GM06990 (cell line): Measurements from ENCODE around the gene CHRD.
A peak's percentile ranks its signal among the peaks of the same experiment; 100 is the strongest.

Experiments
- DNase-seq: peaks from one replicate; pipeline ENCODE4 v3.0.0-alpha.2; 2011; ENCODE audit not compliant: insufficient read length; ENCODE audit errors: extremely low read depth
- H3K27me3 ChIP-seq: replicated peaks from 2 replicates; pipeline ENCODE4 v1.6.0; 2011; ENCODE audit warnings: low read length; ENCODE audit not compliant: control insufficient read depth, insufficient read depth
- H3K36me3 ChIP-seq: 2 replicates; pipeline ENCODE4 v1.5.1; 2011; ENCODE audit warnings: low read length; ENCODE audit not compliant: control insufficient read depth, insufficient read depth
- H3K4me3 ChIP-seq: replicated peaks from 2 replicates; pipeline ENCODE4 v1.5.1; 2011; ENCODE audit warnings: low read depth, mild to moderate bottlenecking, control low read depth, low read length
- CTCF ChIP-seq: IDR thresholded peaks from 2 replicates; pipeline ENCODE4 v1.5.1; 2011; ENCODE audit warnings: low read length, control low read depth, mild to moderate bottlenecking, inconsistent platforms; ENCODE audit not compliant: insufficient read depth, poor library complexity, severe bottlenecking

CHRD gene

GRCh38 chr3:184409331-184409926, 29.6 kb downstream of the CHRD start:
- no peak overlapping the region for H3K4me3 ChIP-seq
- no peak for DNase-seq
- H3K27me3 ChIP-seq, result no peaks in the 10 kb centered on the region; the same call in 1 of the 2 replicates
- no peak for TF ChIP-seq CTCF
- H3K36me3 ChIP-seq, result no peaks in the 10 kb centered on the region

- Histone ChIP-seq H3K4me3 (no peak overlapping the region), H3K27me3 (no peaks in the 10 kb centered on the region; the same call in 1 of the 2 replicates), H3K36me3 (no peaks in the 10 kb centered on the region)
- no peak for TF ChIP-seq CTCF
- DNase-seq, result no peak
These were observed 30.2 kb downstream of the CHRD start for GRCh38 chr3:184409946-184410500.

- Histone ChIP-seq H3K36me3 (no peaks in the 10 kb centered on the region), H3K27me3 (no peaks in the 10 kb centered on the region; the same call in 1 of the 2 replicates), H3K4me3 (no peak overlapping the region)
- TF ChIP-seq CTCF, result no peak
- no peak for DNase-seq
These were observed 34.8 kb downstream of the CHRD start for GRCh38 chr3:184414418-184415202.

GRCh38 chr3:184415203-184415490, 35.3 kb downstream of the CHRD start:
- Histone ChIP-seq H3K36me3 (no peaks in the 10 kb centered on the region), H3K4me3 (no peak overlapping the region), H3K27me3 (no peaks in the 10 kb centered on the region)
- no peak for DNase-seq
- no peak for TF ChIP-seq CTCF

GRCh38 chr3:184417619-184418327, 37.9 kb downstream of the CHRD start:
- peak; percentile 54 for DNase-seq
- H3K27me3 ChIP-seq, result no peaks in the 10 kb centered on the region
- no peaks in the 10 kb centered on the region for H3K36me3 ChIP-seq
- TF ChIP-seq CTCF, result peak; percentile 95
- no peak overlapping the region for H3K4me3 ChIP-seq
